Natural killer cell (primary cell): ENCODE data around the gene PNMA6F. TPM values are rescaled to one million over a fixed set of nuclear protein-coding genes. Genes with fewer than 3 reads are reported as not detected.
"Not testable (repeated sequence)": the region's sequence is repeated elsewhere in the genome, so short reads cannot be mapped to it uniquely, and the experiment has no call there.

Experiments
- ATAC-seq, 3 donors: fragments of 150-1000 bp in 2 of 3; fragments of 200-7000 bp in 1 of 3; cut with Tn5 transposase; 1 replicate in 1 of 3; 2 replicates in 2 of 3; pipeline ENCODE4 v1.10.0; 2021; ENCODE audit warnings: mild to moderate bottlenecking in 2 of 3, moderate library complexity in 2 of 3
- DNase-seq, 2 donors: peaks; one replicate each; pipeline versions ENCODE4 v3.0.0 to v3.0.0-alpha.2; 2013 to 2021; ENCODE audit warnings: mixed read lengths in 1 of 2
- H3K27ac ChIP-seq: one replicate; pipeline ENCODE4 v1.5.1; 2013; ENCODE audit warnings: mild to moderate bottlenecking, low read length
- H3K27me3 ChIP-seq: one replicate; pipeline ENCODE4 v1.6.1; 2013; ENCODE audit warnings: low read length; ENCODE audit not compliant: control insufficient read depth, insufficient read depth
- H3K36me3 ChIP-seq: one replicate; pipeline ENCODE4 v1.6.1; 2013; ENCODE audit warnings: low read length; ENCODE audit not compliant: control insufficient read depth, insufficient read depth
- H3K4me1 ChIP-seq: one replicate; pipeline ENCODE4 v1.6.1; 2013; ENCODE audit warnings: low read length; ENCODE audit not compliant: control insufficient read depth, insufficient read depth
- H3K4me3 ChIP-seq: one replicate; pipeline ENCODE4 v1.5.1; 2013; ENCODE audit warnings: low read length
- H3K9me3 ChIP-seq: one replicate; pipeline ENCODE4 v1.6.1; 2013; ENCODE audit warnings: low read length; ENCODE audit not compliant: control insufficient read depth, insufficient read depth
- H3K27ac Mint-ChIP-seq, 2 donors: one replicate each; pipeline ENCODE4 v1.8.0; 2022; ENCODE audit warnings: mild to moderate bottlenecking in 2 of 2, mixed read lengths in 2 of 2, moderate library complexity in 1 of 2
- H3K27me3 Mint-ChIP-seq, 2 donors: one replicate each; pipeline ENCODE4 v1.8.0; 2022; ENCODE audit warnings: low read depth in 2 of 2, mixed read lengths in 2 of 2
- H3K36me3 Mint-ChIP-seq: one replicate; pipeline ENCODE4 v1.8.0; 2022; ENCODE audit warnings: mixed read lengths
- H3K4me1 Mint-ChIP-seq, 2 donors: one replicate each; pipeline ENCODE4 v1.8.0; 2022; ENCODE audit warnings: mixed read lengths in 2 of 2
- H3K4me3 Mint-ChIP-seq: one replicate; pipeline ENCODE4 v1.8.0; 2022; ENCODE audit warnings: mild to moderate bottlenecking, moderate library complexity, mixed read lengths
- H3K9me3 Mint-ChIP-seq, 2 donors: one replicate each; pipeline ENCODE4 v1.8.0; 2022; ENCODE audit warnings: mixed read lengths in 2 of 2
- WGBS: methylation state at CpG from one replicate; pipeline ENCODE4 v1.1.7; 2013; ENCODE audit warnings: missing lambda C conversion rate; ENCODE audit not compliant: insufficient coverage; 5-methylcytosine and 5-hydroxymethylcytosine counted together
- intact Hi-C: fragments of 100-400 bp; cut with micrococcal nuclease; formaldehyde crosslinking; loops from one replicate; pipeline ENCODE4 v1.14.2; 2022
- total RNA-seq, 4 donors: library from RNA; stranded (reverse); fragments of 120-200 nt in 1 of 4; gene quantifications; one replicate each; pipeline versions ENCODE4 v1.2.3 to v1.2.4, GENCODE V29; 2013 to 2022

The PNMA6F gene
- total RNA-seq, 3 donors from 2014 or later (not counting 1 experiment from before 2014, with no cell fraction given) = not detected

- H3K4me1 Mint-ChIP-seq, intact Hi-C loops, H3K4me3 ChIP-seq, H3K27me3 Mint-ChIP-seq, H3K4me1 ChIP-seq, H3K36me3 ChIP-seq, H3K27ac Mint-ChIP-seq, H3K27me3 ChIP-seq, H3K27ac ChIP-seq, H3K9me3 ChIP-seq, H3K9me3 Mint-ChIP-seq, DNase-seq, H3K36me3 Mint-ChIP-seq, ATAC-seq, H3K4me3 Mint-ChIP-seq: not testable (repeated sequence)
- WGBS = no CpG with 5 or more reads among the region's 8 CpGs
These were observed 42.3 kb downstream of the PNMA6F start for GRCh38 chrX:153279304-153279703.

GRCh38 chrX:153276049-153276448, 45.5 kb downstream of the PNMA6F start:
- H3K4me1 ChIP-seq, H3K9me3 ChIP-seq, H3K27me3 Mint-ChIP-seq, H3K4me3 Mint-ChIP-seq, H3K9me3 Mint-ChIP-seq, H3K36me3 Mint-ChIP-seq, ATAC-seq, H3K27ac Mint-ChIP-seq, H3K27ac ChIP-seq, intact Hi-C loops, H3K4me1 Mint-ChIP-seq, H3K4me3 ChIP-seq, DNase-seq, H3K36me3 ChIP-seq, H3K27me3 ChIP-seq: not testable (repeated sequence)
- WGBS = 85% methylated on average over 3 of the region's 14 CpGs

- ATAC-seq, H3K27me3 ChIP-seq, H3K4me1 ChIP-seq, H3K9me3 ChIP-seq, H3K4me1 Mint-ChIP-seq, H3K4me3 ChIP-seq, H3K27ac Mint-ChIP-seq, intact Hi-C loops, H3K4me3 Mint-ChIP-seq, H3K36me3 ChIP-seq, H3K27ac ChIP-seq, DNase-seq, H3K36me3 Mint-ChIP-seq, H3K9me3 Mint-ChIP-seq, H3K27me3 Mint-ChIP-seq: not testable (repeated sequence)
- no CpG with 5 or more reads among the region's 16 CpGs for WGBS
These were observed 46.1 kb downstream of the PNMA6F start for GRCh38 chrX:153275418-153275817.

- H3K4me3 Mint-ChIP-seq, H3K27me3 ChIP-seq, H3K36me3 Mint-ChIP-seq, DNase-seq, H3K36me3 ChIP-seq, intact Hi-C loops, H3K4me3 ChIP-seq, ATAC-seq, H3K9me3 ChIP-seq, H3K27ac Mint-ChIP-seq, H3K27ac ChIP-seq, H3K9me3 Mint-ChIP-seq, H3K4me1 ChIP-seq, H3K27me3 Mint-ChIP-seq, H3K4me1 Mint-ChIP-seq: not testable (repeated sequence)
- 96% methylated on average over 10 of the region's 21 CpGs for WGBS
These were observed 49.0 kb downstream of the PNMA6F start for GRCh38 chrX:153272584-153272983.

GRCh38 chrX:153272070-153272469, 49.5 kb downstream of the PNMA6F start:
- ATAC-seq, H3K4me1 Mint-ChIP-seq, H3K4me3 ChIP-seq, H3K36me3 Mint-ChIP-seq, DNase-seq, H3K9me3 Mint-ChIP-seq, H3K27me3 Mint-ChIP-seq, H3K27ac ChIP-seq, H3K27ac Mint-ChIP-seq, H3K27me3 ChIP-seq, intact Hi-C loops, H3K4me1 ChIP-seq, H3K4me3 Mint-ChIP-seq, H3K36me3 ChIP-seq, H3K9me3 ChIP-seq: not testable (repeated sequence)
- WGBS = no CpG with 5 or more reads among the region's 19 CpGs

Other genes starting within 250 kb of the PNMA6F start
- under 1 TPM in 2 of 3 donors, not detected in 1; 0.12 to 0.28 TPM for gene PNMA6A, start 249.3 kb downstream of the PNMA6F start, total RNA-seq
- gene MAGEA1, start 142.5 kb downstream of the PNMA6F start, total RNA-seq = not detected
- gene ZNF275, start 12.4 kb upstream of the PNMA6F start, total RNA-seq = 10 to 100 TPM in 2 of 3 donors, 1 to 10 TPM in 1; 9.1 to 17.4 (median 17.3) TPM
- not detected for gene PNMA6E, start 79.6 kb upstream of the PNMA6F start, total RNA-seq
- gene ZFP92, start 89.7 kb upstream of the PNMA6F start, total RNA-seq = 1 to 10 TPM; 1.6 to 3.3 (median 2.9) TPM
- 1 to 10 TPM; 1.6 to 3.4 (median 3.1) TPM for gene TREX2, start 124.3 kb upstream of the PNMA6F start, total RNA-seq
- 10 to 100 TPM; 27.4 to 33.1 (median 31.9) TPM for gene HAUS7, start 148.8 kb upstream of the PNMA6F start, total RNA-seq
- not detected for gene BGN, start 173.2 kb upstream of the PNMA6F start, total RNA-seq
- not detected for gene ATP2B3, start 195.9 kb upstream of the PNMA6F start, total RNA-seq